ENCODE measurements around the gene ZBTB17. TPM values are rescaled to one million over a fixed set of nuclear protein-coding genes. Genes with fewer than 3 reads are reported as not detected.

Gene ZBTB17
- total RNA-seq, 1 donor from 2014 or later: 48.6 TPM

DNA sequence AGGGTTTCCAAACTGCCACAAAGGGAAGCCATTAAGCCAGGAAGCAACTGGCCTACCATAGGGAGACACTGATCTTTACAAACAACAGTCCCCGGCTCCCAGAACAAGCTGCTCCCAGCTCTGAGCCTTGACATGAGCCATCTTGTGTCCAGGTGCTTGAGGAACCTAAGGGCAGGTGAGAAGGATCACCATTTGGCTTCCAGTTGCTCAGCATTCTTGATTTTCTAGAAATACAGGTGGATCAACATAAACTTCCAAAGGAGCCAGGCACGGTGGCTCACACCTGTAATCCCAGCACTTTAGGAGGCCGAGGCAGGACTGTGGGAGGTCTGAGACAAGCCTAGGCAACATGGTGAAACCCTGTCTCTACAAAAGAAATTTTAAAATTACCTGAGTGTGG lies 21.6 kb downstream of the ZBTB17 start:
- no peak for DNase-seq (ENCODE audit: low spot score in 2 of 2, unreplicated experiment in 2 of 2)
- Mint-ChIP-seq H3K9me3 (no peaks in the 10 kb centered on the region), H3K36me3 (no peaks in the 10 kb centered on the region), H3K4me1 (peaks cover 37% of the 10 kb centered on the region), H3K27me3 (ENCODE audit: low read depth) (no peaks in the 10 kb centered on the region), H3K4me3 (no peak overlapping the region), H3K27ac (no peak overlapping the region)
- TF ChIP-seq, protein P1, sequence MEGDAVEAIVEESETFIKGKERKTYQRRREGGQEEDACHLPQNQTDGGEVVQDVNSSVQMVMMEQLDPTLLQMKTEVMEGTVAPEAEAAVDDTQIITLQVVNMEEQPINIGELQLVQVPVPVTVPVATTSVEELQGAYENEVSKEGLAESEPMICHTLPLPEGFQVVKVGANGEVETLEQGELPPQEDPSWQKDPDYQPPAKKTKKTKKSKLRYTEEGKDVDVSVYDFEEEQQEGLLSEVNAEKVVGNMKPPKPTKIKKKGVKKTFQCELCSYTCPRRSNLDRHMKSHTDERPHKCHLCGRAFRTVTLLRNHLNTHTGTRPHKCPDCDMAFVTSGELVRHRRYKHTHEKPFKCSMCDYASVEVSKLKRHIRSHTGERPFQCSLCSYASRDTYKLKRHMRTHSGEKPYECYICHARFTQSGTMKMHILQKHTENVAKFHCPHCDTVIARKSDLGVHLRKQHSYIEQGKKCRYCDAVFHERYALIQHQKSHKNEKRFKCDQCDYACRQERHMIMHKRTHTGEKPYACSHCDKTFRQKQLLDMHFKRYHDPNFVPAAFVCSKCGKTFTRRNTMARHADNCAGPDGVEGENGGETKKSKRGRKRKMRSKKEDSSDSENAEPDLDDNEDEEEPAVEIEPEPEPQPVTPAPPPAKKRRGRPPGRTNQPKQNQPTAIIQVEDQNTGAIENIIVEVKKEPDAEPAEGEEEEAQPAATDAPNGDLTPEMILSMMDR (IDR thresholded peaks at IDR 0.05; ENCODE audit: unreplicated experiment): no peak

GRCh38 chr1:15953791-15954241 lies 22.1 kb downstream of the ZBTB17 start:
- no peaks in the 10 kb centered on the region for H3K27me3 Mint-ChIP-seq (ENCODE audit: low read depth)
- TF ChIP-seq, protein P1 (IDR thresholded peaks at IDR 0.05; ENCODE audit: unreplicated experiment): no peak
- peaks cover 42% of the 10 kb centered on the region for H3K4me1 Mint-ChIP-seq
- no peaks in the 10 kb centered on the region for H3K9me3 Mint-ChIP-seq
- no peak overlapping the region for H3K27ac Mint-ChIP-seq
- H3K36me3 Mint-ChIP-seq: peaks cover 2% of the 10 kb centered on the region
- H3K4me3 Mint-ChIP-seq: no peak overlapping the region
- DNase-seq (ENCODE audit: low spot score in 2 of 2, unreplicated experiment in 2 of 2): no peak

- DNase-seq (ENCODE audit: low spot score in 2 of 2, unreplicated experiment in 2 of 2): no peak
- Mint-ChIP-seq H3K27me3 (ENCODE audit: low read depth) (no peaks in the 10 kb centered on the region), H3K4me3 (no peak overlapping the region), H3K9me3 (no peaks in the 10 kb centered on the region), H3K27ac (no peak overlapping the region), H3K4me1 (peaks cover 44% of the 10 kb centered on the region), H3K36me3 (peaks cover 5% of the 10 kb centered on the region)
- TF ChIP-seq, protein P1 (IDR thresholded peaks at IDR 0.05; ENCODE audit: unreplicated experiment): no peak
These were observed 22.6 kb downstream of the ZBTB17 start for GRCh38 chr1:15953294-15953771.

DNA sequence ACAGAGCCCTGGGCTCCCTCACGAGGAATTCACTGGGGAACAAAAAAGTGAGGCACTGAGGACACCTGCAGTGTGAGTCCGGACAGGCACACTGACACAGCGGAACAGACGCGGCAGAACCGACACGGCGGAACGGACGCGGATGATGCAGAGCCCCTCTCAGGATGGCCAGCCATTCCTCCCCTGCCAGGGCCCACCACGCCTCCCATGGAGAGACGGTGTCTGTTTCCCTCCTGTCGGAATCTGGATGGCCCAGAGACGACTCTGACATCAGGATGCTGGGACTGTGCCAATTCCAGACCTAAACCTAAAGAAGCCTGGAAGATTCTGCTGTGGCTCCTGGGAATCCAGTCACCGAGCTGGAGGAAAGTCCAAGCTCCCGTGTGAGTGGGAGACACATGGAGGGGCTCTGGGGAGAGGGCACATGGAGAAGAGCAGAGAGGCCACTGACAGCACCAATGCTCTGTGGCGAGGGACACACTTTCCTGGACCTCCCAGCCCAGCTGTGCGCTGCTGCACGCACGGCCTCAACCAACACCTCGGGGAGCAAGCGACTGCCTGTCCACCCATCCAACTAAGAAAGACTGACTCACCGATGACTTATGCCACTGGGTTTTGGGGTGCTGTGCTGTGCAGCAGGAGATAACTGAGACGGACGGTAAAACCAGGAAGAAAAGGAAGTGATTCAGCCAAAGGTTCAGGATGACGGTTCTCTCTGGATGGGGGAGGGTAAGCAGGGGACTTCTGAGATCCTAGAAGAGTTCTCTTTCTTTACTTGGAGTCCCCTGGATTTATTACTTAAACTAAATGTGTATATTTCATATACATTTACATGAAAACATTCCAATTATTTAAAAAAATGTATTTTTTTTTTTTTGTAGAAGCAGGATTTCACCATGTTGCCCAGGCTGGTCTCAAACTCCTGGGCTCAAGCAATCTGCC lies 23.3 kb downstream of the ZBTB17 start:
- Mint-ChIP-seq H3K27ac (peak overlapping the region; percentile 50), H3K4me3 (no peak overlapping the region), H3K36me3 (peaks cover 13% of the 10 kb centered on the region), H3K27me3 (ENCODE audit: low read depth) (no peaks in the 10 kb centered on the region), H3K9me3 (no peaks in the 10 kb centered on the region), H3K4me1 (peaks cover 44% of the 10 kb centered on the region)
- TF ChIP-seq, protein P1 (IDR thresholded peaks at IDR 0.05; ENCODE audit: unreplicated experiment): no peak
- no peak for DNase-seq (ENCODE audit: low spot score in 2 of 2, unreplicated experiment in 2 of 2)

- Mint-ChIP-seq H3K27ac (no peak overlapping the region), H3K4me1 (peaks cover 44% of the 10 kb centered on the region), H3K27me3 (ENCODE audit: low read depth) (no peaks in the 10 kb centered on the region), H3K36me3 (peaks cover 14% of the 10 kb centered on the region), H3K4me3 (no peak overlapping the region), H3K9me3 (no peaks in the 10 kb centered on the region)
- TF ChIP-seq, protein P1 (IDR thresholded peaks at IDR 0.05; ENCODE audit: unreplicated experiment): no peak
- no peak for DNase-seq (ENCODE audit: low spot score in 2 of 2, unreplicated experiment in 2 of 2)
These were observed 24.4 kb downstream of the ZBTB17 start for GRCh38 chr1:15951341-15952153.
